Stomach (tissue), 4 donors: ENCODE data around the gene EBF3.

Source experiments
- CTCF ChIP-seq, 7 experiments: fragments of 450-650 bp in 4 of 7; fragments of 200-600 bp in 3 of 7; sonication (generic) in 3 of 7; IDR thresholded peaks; one replicate each; pipeline ENCODE4 v1.5.1; 2016 to 2019; ENCODE audit warnings: antibody characterized with exemption in 7 of 7, control low read depth in 2 of 7, mild to moderate bottlenecking in 1 of 7
- POLR2A ChIP-seq, 4 donors: fragments of 450-650 bp; IDR thresholded peaks; one replicate each; pipeline ENCODE4 v1.6.1; 2016; ENCODE audit warnings: antibody characterized with exemption in 4 of 4, control low read depth in 2 of 4, mild to moderate bottlenecking in 1 of 4, moderate library complexity in 1 of 4
- POLR2AphosphoS5 ChIP-seq, 3 donors: sonication (generic); formaldehyde crosslinking; IDR thresholded peaks; one replicate each; pipeline ENCODE4 v1.6.1; 2016; ENCODE audit warnings: antibody characterized with exemption in 3 of 3

GRCh38 chr10:129959544-129960480 is 4.3 kb downstream of the EBF3 start:
- no peak for TF ChIP-seq CTCF (IDR thresholded peaks at IDR 0.05)
- TF ChIP-seq POLR2A (IDR thresholded peaks at IDR 0.05), result no peak
- no peak for TF ChIP-seq POLR2AphosphoS5 (IDR thresholded peaks at IDR 0.05)
